GM23338 (cell line): Measurements from ENCODE around the gene ICAM4. TPM values are rescaled to one million over a fixed set of nuclear protein-coding genes. Genes with fewer than 3 reads are reported as not detected.

Experiments
- ATAC-seq: fragments of 200-7000 bp; cut with Tn5 transposase; 3 replicates; pipeline ENCODE4 v1.9.1; 2020
- DNase-seq: peaks from one replicate; pipeline ENCODE4 v3.0.0-alpha.2; 2015; ENCODE audit warnings: low spot score
- H2AFZ ChIP-seq: fragments of 200-600 bp; sonication (generic); 2 replicates; pipeline ENCODE4 v1.8.0; 2016; ENCODE audit warnings: antibody characterized with exemption, mild to moderate bottlenecking, moderate library complexity
- H3F3A ChIP-seq: fragments of 200-600 bp; sonication (generic); replicated peaks from 2 replicates; pipeline ENCODE4 v1.8.0; 2017; ENCODE audit warnings: antibody characterized with exemption, mixed run types, low read depth
- H3K27ac ChIP-seq: fragments of 200-600 bp; sonication (generic); 2 replicates; pipeline ENCODE4 v1.6.1; 2016; ENCODE audit warnings: low read depth
- H3K27me3 ChIP-seq: fragments of 200-600 bp; sonication (generic); 2 replicates; pipeline ENCODE4 v1.8.0; 2016; ENCODE audit warnings: mild to moderate bottlenecking, mixed run types, moderate library complexity; ENCODE audit not compliant: insufficient read depth
- H3K36me3 ChIP-seq: fragments of 200-600 bp; sonication (generic); 2 replicates; pipeline ENCODE4 v1.8.0; 2016; ENCODE audit warnings: mild to moderate bottlenecking; ENCODE audit not compliant: insufficient read depth
- H3K4me1 ChIP-seq: fragments of 200-600 bp; sonication (generic); 2 replicates; pipeline ENCODE4 v1.8.0; 2016; ENCODE audit warnings: mild to moderate bottlenecking, moderate library complexity; ENCODE audit not compliant: insufficient read depth
- H3K4me2 ChIP-seq: fragments of 200-600 bp; sonication (generic); 2 replicates; pipeline ENCODE4 v1.7.1; 2017; ENCODE audit warnings: mixed run types
- H3K4me3 ChIP-seq: fragments of 200-600 bp; sonication (generic); 2 replicates; pipeline ENCODE4 v1.6.1; 2016; ENCODE audit warnings: mixed run types
- H3K79me2 ChIP-seq: fragments of 200-600 bp; sonication (generic); replicated peaks from 2 replicates; pipeline ENCODE4 v1.8.0; 2017; ENCODE audit warnings: mild to moderate bottlenecking; ENCODE audit not compliant: insufficient read depth
- H3K9me2 ChIP-seq: fragments of 200-600 bp; sonication (generic); 2 replicates; pipeline ENCODE4 v1.8.0; 2017; ENCODE audit not compliant: insufficient read depth
- H4K20me1 ChIP-seq: fragments of 200-600 bp; sonication (generic); replicated peaks from 2 replicates; pipeline ENCODE4 v1.8.0; 2017; ENCODE audit warnings: mild to moderate bottlenecking; ENCODE audit not compliant: insufficient read depth
- H3K27ac Mint-ChIP-seq: 2 replicates; pipeline ENCODE4 v1.8.0; 2020; ENCODE audit warnings: inconsistent platforms, mild to moderate bottlenecking, moderate library complexity, mixed read lengths
- H3K27me3 Mint-ChIP-seq: 3 replicates; pipeline ENCODE4 v1.8.0; 2022; ENCODE audit warnings: low read depth, mild to moderate bottlenecking, moderate library complexity, mixed read lengths, inconsistent platforms; ENCODE audit not compliant: insufficient read depth, poor library complexity
- H3K36me3 Mint-ChIP-seq: 3 replicates; pipeline ENCODE4 v1.8.0; 2021; ENCODE audit warnings: low read depth, mild to moderate bottlenecking, inconsistent platforms, moderate library complexity, mixed read lengths
- H3K4me1 Mint-ChIP-seq: 3 replicates; pipeline ENCODE4 v1.8.0; 2020; ENCODE audit warnings: mild to moderate bottlenecking, inconsistent platforms, mixed read lengths
- H3K4me3 Mint-ChIP-seq: 3 replicates; pipeline ENCODE4 v1.8.0; 2021; ENCODE audit warnings: moderate library complexity, mild to moderate bottlenecking, inconsistent platforms, mixed read lengths
- H3K9me3 Mint-ChIP-seq: 3 replicates; pipeline ENCODE4 v1.8.0; 2020; ENCODE audit warnings: moderate library complexity, mild to moderate bottlenecking, inconsistent platforms, mixed read lengths
- CTCF ChIP-seq, 2 experiments: fragments of 200-600 bp in 1 of 2; sonication (generic) in 1 of 2; conservative IDR thresholded peaks; 2 replicates each; pipeline versions ENCODE4 v1.5.1 to v1.6.1; 2016 to 2017; ENCODE audit warnings: antibody characterized with exemption in 2 of 2, low read depth in 2 of 2, mild to moderate bottlenecking in 2 of 2, moderate library complexity in 1 of 2
- NANOG ChIP-seq: IDR thresholded peaks from 2 replicates; pipeline ENCODE4 v1.6.1; 2016; ENCODE audit warnings: antibody characterized with exemption, borderline replicate concordance
- POLR2AphosphoS5 ChIP-seq: IDR thresholded peaks from 2 replicates; pipeline ENCODE4 v1.6.1; 2016; ENCODE audit warnings: antibody characterized with exemption, low read depth
- STAT1 ChIP-seq: IDR thresholded peaks from one replicate; pipeline ENCODE4 v1.6.1; 2016; ENCODE audit warnings: antibody characterized with exemption; ENCODE audit not compliant: unreplicated experiment
- ZNF462 ChIP-seq: fragments of 250-450 bp; sonication (Bioruptor Pico); IDR thresholded peaks from 2 replicates; pipeline ENCODE4 v1.5.0; 2020; ENCODE audit warnings: mild to moderate bottlenecking, moderate library complexity
- polyA plus RNA-seq: library from polyadenylated mRNA; unstranded; fragments of >200 nt; fragmentation: Nextera tagmentation; extraction: Ambion mirVana; gene quantifications from 2 replicates; pipeline ENCODE4 v1.2.1, GENCODE V29; 2016
- total RNA-seq: library from RNA; depleted of rRNA; stranded (reverse); fragments of >200 nt; shearing (Covaris generic); gene quantifications from 2 replicates; pipeline ENCODE4 v1.2.3, GENCODE V29; 2014

ICAM4 gene
- total and polyA plus RNA-seq, 2 experiments from 2014 or later = 0.81 to 1.0 TPM

- TF ChIP-seq ZNF462 (no peak), CTCF (conservative IDR thresholded peaks at IDR 0.05; ENCODE audit: low read depth in 2 of 2) (no peak), NANOG (no peak)
These were observed 15.1 kb upstream of the ICAM4 start (continued) for GRCh38 chr19:10271543-10272086.

- Mint-ChIP-seq H3K36me3 (peaks cover 4% of the 10 kb centered on the region; the same call in 1 of the 3 replicates), H3K27ac (no peak overlapping the region), H3K9me3 (no peaks in the 10 kb centered on the region), H3K4me1 (peaks cover 4% of the 10 kb centered on the region; the same call in 2 of the 3 replicates), H3K27me3 (peaks cover 30% of the 10 kb centered on the region), H3K4me3 (no peak overlapping the region)
- Histone ChIP-seq H2AFZ (no peak overlapping the region), H4K20me1 (peaks cover 6% of the 10 kb centered on the region; the same call in 1 of the 2 replicates), H3K27ac (no peak overlapping the region), H3K4me3 (no peak overlapping the region), H3K27me3 (peaks cover 34% of the 10 kb centered on the region), H3K9me2 (no peaks in the 10 kb centered on the region), H3K4me1 (peaks cover 4% of the 10 kb centered on the region; the same call in 1 of the 2 replicates), H3K79me2 (no peaks in the 10 kb centered on the region), H3F3A (peaks cover 13% of the 10 kb centered on the region; the same call in 1 of the 2 replicates), H3K36me3 (no peaks in the 10 kb centered on the region), H3K4me2 (no peak overlapping the region)
- DNase-seq = no peak
- ATAC-seq = no peak
- no peak for TF ChIP-seq STAT1
- TF ChIP-seq POLR2AphosphoS5 = no peak
- TF ChIP-seq ZNF462 = no peak
These were observed 12.2 kb upstream of the ICAM4 start for GRCh38 chr19:10274589-10274988.
